ENCODE results near the gene TRIM29.

The TRIM29 gene

DNA sequence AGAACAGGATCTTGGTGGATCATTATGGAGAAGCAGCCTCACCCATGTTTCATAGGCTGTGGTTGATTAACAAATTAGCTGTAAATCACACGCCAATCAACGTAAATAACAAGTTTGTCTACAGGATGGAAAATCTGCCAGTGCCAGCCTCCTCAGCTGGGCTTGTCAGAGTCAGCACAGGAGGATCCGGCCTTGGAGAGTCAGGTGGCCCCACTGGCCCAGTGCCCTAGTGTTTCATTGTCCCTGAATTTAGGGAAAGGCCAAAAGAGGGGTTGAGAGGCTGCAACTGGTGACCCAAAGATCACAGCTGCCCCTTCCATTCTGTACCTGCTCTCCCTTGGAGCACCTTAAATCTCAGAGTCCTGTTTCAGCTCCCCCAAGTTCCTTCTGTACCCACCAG lies 42.4 kb downstream of the TRIM29 start:
- DNase-seq, result no peak

DNA sequence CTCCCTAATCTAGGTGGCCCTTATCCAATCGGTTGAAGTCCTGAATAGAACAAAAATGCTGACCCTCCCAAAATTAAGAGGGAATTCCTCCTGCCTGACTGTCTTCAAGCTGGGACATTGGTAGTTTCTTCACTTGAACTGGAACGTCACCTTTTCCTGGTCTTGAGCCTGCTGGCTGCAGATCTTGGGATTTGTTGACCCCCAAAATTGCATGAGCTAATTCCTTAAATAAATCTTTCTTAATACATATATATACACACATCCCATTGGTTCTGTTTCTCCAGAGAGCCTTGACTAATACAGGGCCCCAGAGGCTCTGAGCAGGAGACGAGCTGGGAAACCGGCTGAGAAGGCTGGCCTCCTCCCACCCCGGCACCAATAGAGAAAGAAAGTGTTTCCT lies 46.2 kb downstream of the TRIM29 start:
- no peak for DNase-seq

DNA sequence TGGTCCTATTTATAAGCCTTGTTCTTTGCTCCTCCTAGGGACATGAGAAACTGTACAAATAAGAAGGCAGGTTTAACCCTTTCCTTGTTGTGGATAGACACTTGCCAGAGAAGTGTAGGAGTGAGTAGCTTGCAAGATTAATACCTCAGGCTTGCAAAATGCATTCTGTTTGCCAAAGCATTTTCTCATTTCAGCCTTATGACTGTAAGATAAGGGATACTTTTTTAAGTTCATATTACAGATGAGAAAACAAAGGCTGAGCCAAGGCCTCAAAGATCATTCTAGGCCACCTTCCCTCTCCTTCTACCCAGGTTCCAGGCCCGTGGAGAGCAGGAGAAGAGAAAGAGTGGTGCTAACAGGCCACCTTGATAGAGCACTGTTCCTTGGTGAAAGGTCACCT lies 46.8 kb downstream of the TRIM29 start:
- no peak for DNase-seq

DNA sequence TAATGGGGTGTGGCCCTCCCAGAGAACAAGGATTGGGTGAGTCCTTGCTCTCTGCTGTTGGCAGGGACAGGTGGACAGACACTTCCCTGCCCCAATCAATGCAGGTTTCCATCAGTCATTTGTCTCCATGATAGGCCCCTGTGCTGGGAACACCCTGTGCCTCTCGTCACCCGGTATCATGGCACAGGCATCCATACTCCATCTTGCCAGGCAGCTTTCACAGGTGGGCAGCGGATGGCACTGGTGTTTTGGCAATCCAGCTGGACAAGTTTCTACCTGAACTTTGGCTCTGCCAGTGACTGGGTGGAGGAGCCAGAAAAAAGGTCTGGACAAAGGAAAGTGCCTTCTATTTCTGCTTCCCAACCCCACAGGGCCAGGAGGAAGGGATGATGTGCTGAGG lies 47.5 kb downstream of the TRIM29 start:
- DNase-seq, result no peak

DNA sequence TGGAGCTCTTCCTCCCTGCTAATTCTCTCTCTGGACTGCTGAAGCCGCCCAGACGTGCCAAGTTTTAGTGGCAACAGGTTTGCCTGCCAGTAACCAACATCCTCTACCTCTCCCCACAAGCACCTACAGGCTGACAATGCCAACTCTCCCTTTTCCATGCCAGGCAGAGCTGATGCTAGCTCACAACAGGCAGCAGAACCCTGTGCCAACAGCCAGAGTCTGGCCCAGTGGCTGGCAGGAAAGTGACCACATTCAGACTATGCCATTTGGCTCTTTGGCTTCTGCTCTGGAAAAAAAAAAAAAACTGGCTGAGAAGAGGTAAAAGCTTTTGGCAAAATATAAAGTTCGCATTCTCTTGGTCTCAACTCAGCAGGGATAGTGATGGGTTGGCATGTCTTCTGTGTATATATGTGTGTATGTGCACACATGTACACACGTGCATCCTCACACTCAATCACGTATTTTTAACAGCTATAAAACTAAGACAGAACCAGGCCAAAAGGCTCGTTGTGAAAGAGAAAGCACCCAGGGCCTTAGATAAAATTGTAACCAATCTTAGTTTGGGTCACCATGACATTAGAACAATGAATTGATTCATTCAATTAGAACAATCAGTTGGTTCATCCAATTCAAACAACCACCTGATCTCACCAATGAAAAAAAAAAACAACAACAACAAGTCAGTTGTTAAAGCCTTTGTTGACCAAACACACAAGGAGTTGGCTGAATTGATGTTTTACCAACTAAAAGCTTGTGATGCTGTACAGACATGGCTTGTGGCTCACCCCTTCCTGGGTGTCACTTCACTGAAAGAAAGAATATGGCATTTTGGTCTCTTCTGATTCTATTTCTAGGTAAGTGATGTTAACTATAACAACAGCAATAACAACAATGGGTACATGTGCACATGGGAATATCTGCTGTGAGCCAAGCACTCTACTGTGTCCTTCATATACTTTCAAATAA lies 48.6 kb downstream of the TRIM29 start:
- DNase-seq, result no peak

DNA sequence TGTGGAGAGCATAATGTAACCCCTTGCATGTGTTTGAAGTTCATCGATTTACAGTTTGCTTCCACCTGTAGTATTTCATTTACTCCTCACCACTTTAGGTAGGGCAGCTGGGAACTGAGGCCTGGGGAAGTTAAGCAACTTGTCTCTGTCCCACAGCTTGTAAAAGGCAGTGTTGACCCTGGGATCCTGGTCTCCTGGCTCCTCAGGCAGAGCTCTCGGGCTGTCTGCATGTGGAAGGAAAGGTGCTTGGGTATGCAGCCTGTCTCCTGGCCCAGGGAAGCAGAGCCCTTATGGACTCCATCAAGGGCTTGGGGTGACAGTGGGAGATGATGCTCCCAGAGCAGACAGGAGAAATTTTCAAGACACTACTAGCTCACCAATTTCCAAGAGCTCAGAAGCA lies 49.9 kb downstream of the TRIM29 start:
- no peak for DNase-seq

DNA sequence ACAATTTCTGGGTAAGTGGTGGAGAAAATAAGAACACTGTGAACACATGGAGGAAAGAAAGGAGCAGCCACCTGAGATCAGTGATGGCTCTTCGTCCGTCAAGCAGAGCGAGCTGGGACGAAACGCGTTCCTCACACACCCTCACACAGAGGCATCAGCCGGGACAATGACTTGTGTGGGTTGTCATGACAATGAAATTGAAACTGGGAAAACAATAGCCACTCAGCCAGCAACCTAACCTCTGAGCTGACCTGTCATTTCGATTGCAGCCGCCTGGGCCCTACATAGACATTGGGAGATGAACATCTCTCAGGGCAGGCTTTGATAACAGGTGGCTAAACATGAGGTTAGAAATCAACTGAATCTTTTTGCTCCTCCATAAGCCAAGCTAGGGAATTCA lies 51.3 kb downstream of the TRIM29 start:
- no peak for DNase-seq

DNA sequence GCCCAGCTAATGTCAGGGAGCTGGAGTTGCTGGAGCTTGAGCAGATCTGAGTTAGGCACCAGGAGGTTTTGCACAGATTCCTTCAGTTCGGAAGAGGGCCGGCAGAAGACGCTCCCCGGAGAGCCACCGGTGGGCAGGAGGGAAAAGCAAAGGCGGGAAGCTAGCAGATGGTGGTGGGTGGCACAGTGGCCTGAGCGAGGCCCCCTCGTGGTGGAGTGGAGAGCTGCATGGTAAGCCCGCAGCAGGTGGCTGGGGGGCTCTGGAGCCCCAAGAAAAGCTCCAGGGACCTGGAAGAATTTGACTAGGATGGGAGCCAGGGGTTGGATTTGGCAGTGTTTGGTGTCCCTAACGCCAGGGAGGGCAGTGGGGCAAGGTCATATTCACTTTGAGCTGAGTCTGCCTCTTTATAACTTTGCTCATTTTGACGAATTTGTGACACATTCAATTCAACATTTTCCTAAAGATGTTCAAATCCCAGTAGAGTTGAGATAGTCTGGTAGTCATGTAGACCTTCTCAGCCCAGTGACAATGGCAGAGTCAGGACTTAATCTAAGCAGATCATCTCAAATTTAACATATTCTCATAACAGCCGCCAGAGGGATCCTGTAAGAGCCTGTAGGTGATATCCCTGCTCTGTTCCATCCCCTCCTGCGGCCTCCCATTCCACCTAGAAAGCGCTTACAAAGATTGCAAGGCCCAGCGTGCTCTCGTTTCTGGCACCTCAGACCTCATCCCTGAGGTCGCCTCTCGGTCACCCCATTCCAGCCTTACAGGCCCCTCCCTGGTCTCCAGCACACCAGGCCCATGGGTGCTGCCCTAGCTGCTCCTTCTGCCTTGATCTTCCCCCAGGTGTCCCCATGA lies 57.9 kb downstream of the TRIM29 start:
- no peak for DNase-seq

DNA sequence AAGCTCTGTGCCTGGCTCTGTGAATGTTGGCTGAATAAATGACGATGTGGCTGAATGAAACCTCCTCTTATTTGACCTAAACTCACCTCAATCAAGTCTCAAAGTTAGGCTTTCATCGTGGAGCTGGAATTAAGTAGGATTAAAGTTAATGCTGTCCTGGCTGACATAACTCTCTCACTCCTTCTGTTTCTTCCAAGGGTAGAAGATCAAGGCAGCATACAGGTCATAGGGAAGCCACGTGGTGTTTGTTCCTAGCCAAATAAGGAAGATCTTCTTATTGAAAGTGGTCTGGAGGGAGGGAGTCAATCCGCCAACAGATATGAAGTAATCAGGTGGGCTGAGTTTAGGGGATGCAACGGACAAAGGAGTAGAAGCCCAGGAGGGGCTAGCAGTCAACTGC lies 59.5 kb downstream of the TRIM29 start:
- DNase-seq, result no peak

DNA sequence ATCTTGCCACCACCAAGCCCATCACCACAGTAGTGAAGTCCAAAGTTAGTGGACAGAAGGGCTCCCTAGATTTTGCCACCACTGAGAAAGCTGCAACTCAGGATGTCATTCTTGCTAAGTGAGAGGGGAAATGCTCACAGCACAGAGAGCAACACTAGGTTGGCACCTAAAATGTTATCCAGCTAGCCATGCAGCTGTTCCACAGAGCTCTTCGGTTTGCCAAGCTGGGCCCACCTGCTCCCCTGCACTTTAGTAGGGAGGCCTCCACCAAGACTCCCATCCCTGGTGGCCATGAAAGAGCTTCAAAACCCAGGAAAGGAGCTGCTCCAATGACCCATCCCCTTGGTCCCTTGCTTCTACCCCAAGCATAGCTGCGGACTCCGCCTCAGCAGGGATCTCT lies 63.8 kb downstream of the TRIM29 start:
- DNase-seq, result no peak

DNA sequence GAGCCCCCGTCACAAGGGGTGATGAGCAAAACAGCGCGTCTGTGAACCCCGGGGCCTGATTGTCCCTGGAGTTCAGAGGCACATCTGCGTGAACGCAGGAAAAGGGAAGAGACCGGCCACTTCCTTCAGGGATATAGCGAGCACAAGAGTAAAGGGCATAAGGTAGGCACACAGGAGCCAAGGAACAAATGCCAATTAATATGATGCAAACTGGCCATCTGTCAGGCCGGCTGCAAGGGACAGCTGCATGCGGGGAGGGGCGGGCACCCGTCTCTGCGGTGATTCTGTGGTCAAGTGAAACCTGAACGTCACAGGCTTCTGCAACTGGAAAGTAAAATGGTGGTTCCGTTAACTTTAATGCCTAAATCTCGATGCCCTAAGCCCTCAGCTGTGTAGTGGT lies 64.7 kb downstream of the TRIM29 start:
- DNase-seq, result no peak

DNA sequence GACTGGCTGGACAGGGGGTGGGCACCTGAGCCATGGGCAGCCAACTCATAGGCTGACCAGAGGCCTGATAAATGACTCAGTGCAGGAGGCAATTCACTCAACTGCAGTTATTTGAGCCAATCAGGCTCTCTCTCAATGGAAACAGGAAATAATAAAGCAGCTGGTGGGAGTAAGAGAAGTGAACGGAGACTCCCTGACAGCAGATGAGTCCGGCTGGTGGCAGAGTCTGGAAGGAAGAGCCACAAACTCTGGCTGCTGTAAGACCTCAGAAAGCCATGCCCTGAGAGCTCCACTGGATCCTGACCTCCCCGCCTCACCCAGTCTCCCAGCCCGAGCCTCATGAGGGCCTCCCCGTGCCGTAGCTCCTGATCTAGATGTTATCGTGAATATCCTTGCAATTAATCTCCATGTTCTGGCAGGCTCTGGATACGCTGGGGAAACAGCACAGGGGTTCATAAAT lies 69.8 kb downstream of the TRIM29 start:
- DNase-seq, result no peak

DNA sequence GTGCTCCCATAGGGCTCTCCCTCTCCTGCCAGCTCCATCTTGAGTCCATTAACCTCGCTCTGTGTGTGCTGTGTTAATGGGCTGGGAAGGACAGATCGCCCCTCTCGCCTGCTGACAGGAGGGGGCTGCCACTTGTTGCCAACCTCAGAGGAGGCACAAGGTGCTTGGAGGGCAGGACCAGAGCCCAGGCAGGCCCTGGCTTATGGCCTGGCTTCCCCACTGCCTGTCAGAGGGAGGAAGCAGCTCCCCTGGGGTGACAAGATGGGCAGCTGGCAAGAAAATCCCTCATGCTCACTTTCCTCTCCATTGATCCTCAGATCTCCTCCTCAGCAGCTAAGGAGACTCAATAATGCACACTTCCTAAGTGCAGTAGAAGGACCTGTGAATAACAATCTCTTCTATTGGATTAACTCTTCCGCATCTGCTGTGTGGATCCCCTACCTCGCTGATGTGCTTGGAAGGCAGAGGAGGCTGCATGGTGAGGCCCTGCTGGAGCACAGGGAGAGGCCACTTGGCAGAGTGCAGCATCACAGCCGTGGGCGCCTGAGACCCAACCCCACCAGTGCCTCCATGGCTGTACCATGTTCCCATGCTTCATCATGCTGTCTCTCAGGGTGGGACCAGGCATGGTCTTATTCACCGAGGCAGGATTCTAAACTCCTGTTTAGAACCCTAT lies 70.3 kb downstream of the TRIM29 start:
- DNase-seq, result no peak

DNA sequence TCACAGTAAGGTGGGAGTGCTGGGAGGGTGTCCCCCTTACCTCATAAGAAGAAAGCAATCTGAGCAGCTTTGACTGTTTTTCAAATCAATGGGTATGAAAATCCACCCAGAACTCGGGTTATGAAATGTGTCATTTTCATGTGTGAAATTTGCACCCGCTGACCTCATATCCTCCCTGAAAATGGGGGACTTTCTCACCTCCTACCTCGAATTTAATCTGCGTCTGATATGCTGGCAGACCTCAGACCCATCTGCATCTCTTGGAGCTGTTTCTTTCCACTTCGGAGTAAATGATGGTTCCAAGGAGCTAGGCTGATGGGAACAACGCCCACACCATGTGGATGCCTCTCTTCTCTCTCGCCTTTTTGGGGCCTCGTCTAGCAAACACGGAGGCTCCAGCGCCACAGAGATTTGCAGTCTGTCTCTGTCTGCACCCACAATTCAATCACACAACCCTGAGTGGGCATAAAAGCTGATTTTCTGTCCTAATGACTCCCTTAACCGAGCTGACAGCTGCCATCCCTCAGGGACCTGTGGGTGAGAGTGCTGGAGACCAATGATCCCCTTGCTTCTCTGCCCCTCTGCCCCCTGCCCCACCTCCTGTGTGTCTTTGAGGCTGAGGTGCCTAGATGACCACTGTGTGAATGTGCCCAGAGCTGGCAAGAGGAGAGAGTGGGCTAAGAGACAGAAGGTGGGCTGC lies 71.0 kb downstream of the TRIM29 start:
- no peak for DNase-seq

DNA sequence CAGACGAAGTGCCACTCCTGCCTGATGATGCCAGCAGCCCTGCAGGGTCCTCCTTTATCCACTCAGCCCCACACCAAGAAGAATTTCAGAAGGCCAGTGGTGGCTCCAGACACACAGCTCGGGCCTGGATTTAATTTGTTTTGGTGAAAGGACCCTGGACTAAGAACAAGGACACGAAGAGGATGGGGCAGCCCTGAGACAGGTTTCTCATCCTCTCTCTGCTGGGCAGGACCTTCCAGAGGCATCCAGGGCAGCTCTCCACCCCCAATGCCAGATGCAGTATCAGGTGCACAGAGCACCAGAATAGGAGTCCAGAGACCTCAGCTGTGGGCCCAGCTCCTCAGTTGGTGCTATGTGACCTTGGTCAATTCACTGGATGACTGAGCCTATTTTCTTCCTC lies 72.0 kb downstream of the TRIM29 start:
- DNase-seq, result no peak

- no peak for DNase-seq
Observed at GRCh38 chr11:120065176-120065575, 72.7 kb downstream of the TRIM29 start.

DNA sequence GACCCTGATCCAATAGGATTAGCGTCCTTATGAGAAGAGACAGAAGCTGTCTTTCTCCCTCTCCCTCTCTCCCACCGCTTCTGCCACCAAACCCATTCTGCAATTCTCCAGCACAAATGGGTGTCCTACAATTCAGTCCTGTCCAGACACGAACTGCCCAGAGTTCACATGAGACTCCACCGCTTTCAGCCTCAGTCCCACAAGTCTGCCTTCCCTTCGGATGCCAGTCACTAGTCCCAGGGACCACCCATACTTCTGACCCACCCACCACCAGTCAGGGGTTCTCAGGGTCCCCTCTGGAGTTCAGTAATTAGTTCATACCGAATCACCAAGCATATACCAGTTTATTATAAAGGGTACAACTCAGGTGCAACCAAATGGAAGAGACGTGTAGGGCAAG lies 73.6 kb downstream of the TRIM29 start:
- no peak for DNase-seq

- DNase-seq, result no peak
Observed at GRCh38 chr11:120063686-120064340, 74.1 kb downstream of the TRIM29 start.

- DNase-seq, result no peak
Observed at GRCh38 chr11:120062561-120062930, 75.4 kb downstream of the TRIM29 start.

- no peak for DNase-seq
Observed at GRCh38 chr11:120061761-120062560, 76.0 kb downstream of the TRIM29 start.
